Hypothalamus (tissue), 51 donors: ENCODE measurements around the gene CSF2RB.
"Not testable (repeated sequence)": the region's sequence is repeated elsewhere in the genome, so short reads cannot be mapped to it uniquely, and the experiment has no call there.

ENCODE experiments used
- DNase-seq, 51 donors: peaks; one replicate each; lab custom pipeline; 2025; lab: John Stamatoyannopoulos, UW

CSF2RB gene

DNA sequence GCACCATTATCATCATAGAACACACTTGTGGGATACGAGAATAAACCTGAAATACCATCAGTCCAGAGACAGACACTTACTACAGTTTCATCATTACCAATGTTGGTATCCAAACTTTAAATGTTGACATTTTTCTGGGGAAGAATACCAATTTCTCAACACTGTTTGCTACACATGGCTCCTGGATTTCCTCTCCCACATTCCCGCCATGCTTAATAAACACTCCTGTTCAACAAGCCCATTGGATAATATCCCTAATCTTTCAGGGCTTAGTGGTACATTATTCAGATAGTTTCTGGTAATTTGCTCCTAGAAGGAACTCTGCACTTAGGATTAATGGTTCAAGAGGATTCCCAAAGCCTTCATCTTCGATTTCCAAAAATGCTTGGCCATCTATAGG lies 48.2 kb downstream of the CSF2RB start:
- no peak for DNase-seq

DNA sequence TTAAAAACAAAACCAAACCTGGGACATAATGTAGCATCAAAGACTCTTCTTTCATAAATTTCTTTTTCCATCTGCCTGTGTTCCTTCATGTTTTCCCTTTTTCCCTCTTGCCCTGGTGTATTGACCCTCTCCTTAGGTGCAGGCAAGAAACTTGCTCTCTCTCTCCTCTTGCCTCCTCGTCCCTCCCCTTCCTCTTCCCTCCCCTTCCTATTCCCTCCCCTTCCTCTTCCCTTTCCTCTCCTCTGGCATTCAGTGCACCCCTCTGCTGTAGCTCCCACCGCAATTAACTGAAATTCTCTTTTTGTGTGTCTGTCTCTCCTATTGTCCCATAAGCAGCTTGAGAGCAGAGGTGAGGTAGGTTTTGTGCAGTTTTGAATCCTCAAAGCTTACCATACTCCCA lies 49.9 kb downstream of the CSF2RB start:
- no peak for DNase-seq

DNA sequence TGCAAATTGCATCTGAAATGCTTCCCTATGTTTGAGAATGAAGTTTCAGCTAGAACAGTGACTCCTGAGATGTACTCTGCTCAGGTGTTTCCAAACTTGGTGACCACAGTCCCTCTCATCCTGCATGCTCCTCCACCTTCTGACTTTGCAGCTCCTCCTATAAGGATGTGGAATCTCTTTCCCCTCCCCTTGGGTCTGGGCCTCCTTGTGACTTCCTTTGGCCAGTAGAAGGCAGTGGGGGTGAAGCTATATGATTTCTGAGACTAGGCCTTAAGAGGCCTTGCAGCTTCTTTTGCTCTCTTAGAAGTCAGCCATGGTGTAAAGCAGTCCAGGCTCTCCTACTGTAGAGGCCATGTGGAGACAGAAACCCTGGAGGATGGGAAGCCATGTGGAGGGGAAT lies 50.7 kb downstream of the CSF2RB start:
- DNase-seq = no peak

DNA sequence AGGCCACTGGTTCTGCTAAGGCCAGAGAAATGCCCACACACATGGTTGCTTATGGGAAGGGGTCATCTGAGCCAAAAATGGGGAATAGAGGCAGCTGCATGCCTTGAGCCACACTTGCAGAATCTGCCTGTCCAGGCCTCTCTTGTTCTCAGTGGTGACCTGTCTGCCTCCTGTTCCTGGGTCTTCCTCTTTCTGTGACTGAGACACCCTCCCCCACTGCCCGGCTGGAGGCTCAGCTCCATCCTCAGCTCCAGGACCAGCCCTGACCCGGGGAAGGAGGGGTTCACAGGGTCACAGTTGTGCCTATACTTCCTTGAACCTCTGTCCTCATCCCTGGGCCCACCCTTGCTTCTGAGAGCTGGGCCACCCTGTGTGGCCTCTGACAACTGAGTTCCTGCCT lies 52.3 kb downstream of the CSF2RB start:
- no peak for DNase-seq

DNA sequence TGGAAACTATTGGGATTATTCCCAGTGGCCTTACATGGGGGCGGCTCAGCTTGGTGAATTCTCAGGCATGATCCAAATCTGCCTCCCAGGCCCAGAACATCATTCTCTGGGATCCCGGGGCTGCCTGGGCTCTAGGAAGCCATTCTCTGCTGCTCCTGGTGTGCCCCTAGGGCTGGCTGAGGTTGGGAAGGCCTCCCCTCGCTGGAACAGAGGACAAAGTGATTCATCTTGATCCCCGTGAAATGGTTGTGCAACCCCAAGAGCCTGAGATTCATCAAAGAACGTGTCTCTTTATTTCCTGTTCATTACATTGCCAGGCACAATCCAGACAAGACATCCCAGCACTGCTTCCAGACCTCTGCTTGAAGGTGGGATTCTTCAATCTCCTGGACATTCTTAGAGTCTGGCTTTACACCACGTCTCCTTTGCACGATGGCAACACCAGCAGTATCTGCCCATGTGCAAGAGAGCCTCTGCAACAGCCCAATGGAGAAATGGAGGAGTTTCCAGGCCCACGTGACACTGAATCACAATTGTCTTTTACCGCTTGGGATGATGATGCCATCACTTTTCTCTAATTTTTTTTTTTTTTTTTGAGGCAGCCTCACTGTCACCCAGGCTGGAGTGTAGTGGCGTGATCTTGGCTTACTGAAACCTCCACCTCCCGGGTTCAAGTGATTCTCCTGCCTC lies 53.6 kb downstream of the CSF2RB start:
- no peak for DNase-seq

DNA sequence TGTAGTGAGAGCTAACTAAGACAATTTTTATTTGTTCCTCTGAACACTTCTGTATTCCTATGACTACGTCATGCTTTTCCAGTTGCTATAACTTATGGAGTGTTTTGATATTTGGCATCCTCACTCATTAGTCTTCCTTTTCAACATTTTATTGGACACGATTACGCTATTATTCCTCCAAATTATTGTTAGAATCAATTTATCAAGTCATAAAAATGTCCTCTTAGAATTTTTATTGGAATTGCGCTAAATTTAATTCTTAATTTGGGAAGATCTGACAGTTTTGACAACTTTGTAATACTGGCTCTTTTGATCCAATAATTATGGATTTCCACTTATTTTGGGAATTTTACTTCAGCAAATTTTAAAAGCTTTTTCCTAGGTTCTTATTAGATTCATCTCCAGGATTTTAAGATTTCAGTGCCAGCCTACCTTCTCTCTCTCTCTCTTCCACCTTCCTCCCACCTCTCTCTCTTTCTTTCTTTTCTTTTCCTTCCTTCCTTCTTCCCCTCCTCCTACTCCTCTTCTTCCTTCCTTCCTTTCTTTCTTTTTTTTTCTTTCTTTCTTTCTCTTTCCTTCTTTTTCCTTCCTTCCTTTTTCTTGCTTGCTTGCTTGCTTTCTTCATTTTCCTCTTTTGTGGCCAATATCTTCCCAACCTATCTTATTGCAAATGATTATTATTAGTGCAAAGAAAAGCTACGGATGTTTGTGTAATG lies 55.0 kb downstream of the CSF2RB start:
- DNase-seq = no peak

DNA sequence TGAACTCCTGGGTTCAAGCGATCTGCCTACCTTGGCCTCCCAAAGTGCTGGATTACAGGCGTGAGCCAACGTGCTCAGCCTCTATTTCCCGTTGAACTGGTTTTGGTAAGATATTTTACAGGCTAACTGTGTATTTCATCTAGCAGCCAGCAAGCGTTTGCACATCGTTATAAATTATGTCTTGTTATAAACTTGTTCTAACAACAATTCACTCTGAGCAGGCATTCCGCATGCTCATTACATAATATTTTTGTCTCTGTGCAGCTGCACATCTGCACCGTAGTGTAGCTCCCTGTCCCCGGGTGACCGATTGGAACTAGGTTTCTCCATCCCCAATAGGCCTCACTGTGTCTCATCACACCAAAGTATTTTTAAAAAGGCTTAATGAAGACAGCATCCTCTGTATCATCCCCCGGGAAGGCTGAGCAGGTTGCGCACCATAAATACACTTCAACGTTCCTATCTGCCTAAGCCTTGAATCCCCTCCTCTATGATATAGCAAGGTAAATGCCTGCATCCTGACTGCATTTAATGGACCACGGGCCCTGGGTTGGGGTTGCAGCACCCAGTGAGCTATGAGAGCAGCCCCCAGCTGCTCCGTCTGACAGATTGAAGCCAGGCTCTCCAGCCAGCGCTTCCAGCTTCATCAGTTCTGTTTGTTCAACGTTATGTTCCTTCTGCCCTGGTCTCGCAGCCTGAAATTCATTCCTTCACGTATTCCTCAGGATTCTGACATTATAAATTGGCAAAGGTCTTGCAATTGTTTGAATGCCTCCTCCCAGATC lies 58.1 kb downstream of the CSF2RB start:
- DNase-seq = no peak

DNA sequence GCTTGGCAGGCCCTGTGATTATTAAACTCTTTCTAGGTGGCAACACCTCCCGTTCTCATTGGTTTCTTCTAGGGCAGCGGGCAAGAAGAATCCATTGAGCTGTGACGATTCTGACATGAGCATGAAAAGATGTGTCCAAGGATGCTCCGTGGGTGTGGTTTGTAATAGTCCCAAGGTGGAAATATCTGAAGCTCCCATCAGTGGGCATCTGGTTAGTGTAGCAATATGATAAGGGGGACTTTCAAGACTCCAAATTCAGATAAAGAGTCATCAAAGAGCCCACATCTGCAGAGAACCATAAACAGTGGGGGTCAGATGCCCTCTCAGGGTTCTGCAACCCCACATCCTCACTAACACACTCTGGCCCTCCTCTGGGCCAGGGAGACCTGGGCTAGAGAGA lies 63.2 kb downstream of the CSF2RB start:
- no peak for DNase-seq

DNA sequence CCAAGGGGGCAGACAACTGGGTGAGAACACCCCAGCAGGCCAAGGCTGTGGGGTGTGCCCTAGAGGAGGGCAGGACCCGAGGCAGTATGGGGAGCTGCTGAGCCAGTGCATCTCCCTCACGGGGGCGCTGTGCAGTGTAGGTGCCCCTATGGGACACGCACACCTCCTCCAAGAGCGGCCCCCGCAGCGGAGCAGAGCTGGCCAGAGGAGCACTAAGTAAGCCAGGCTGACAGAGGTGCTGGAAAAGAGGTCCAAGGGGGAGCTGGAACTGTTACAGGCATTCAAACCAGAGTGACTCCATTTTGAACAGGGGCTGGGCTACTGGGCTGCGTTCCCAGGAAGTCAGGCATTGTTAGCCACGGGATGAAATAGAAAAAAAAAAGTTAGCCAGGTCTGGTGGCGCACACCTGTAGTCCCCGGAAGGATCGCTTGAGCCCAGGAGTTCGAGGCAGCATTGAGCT lies 64.0 kb downstream of the CSF2RB start:
- peak in 22 of 51 donors; percentile 2 to 54 (median 16) for DNase-seq

DNA sequence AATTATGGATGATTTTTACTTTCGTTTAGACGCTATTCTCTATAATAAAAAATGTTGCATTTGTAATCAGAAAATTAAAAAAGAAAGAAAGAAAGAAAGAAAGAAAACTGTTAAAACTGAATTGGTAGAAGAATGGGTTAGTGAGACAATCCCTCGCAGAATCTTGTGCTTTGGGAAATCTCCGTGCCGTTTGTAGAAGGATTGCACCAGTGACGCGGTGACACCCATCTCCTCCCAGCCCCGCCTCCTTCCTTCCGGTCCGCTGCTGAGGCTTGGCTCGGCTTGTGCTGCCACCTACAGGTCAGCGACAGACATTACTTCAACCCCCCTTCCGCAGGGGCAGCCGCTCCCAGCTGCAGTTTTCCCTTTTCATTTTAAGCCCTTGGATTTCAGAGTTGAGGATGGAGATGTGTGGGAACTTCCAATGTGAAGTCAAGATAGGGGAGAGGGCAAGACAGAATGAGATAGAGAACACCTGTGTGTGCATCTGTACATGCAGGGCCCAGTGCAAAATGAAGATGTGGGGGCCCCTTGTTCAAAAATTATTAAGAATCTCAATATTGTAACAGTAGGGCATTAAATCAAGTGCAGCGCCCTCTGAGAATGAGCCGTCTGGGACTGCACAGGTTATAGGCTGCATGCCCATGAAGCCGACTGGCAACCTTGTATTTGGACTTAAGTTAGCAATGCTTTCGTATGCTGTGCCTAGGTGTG lies 64.7 kb downstream of the CSF2RB start:
- DNase-seq = peak in 49 of 51 donors; percentile 12 to 90 (median 74)

DNA sequence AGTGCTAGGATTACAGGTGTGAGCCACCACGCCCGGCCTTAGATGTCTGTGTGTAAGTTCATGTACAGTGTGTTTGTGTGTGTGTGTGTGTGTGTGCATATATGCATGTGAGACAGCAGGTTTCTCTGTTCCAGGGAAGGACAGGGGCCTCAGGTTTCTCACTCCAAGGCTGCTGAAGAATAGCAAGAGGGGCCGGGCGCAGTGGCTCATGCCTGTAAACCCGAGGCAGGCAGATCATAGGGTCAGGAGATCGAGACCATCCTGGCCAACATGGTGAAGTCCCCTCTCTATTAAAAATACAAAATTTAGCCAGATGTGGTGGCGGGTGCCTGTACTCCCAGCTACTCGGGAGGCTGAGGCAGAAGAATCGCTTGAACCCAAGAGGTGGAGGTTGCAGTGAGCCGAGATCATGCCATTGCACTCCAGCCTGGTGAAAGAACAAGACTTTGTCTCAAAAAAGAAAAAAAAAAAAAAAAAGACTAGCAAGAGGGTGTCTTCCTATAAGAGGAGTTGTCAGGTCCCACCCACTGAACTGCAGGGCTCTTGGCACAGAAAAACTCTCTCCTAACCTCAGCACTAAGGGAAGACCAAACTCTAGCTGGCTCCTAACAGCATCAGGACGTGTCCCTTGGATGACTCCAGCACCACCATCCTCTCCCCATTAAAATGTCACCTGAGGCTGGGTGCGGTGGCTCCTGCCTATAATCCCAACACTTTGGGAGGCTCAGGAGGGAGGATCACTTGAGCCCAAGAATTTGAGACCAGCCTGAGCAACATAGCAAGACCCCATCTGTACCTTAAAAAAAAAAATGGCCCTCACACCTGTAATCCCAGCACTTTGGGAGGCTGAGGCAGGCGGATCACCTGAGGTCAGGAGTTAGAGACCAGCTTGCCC lies 65.8 kb downstream of the CSF2RB start:
- no peak for DNase-seq

DNA sequence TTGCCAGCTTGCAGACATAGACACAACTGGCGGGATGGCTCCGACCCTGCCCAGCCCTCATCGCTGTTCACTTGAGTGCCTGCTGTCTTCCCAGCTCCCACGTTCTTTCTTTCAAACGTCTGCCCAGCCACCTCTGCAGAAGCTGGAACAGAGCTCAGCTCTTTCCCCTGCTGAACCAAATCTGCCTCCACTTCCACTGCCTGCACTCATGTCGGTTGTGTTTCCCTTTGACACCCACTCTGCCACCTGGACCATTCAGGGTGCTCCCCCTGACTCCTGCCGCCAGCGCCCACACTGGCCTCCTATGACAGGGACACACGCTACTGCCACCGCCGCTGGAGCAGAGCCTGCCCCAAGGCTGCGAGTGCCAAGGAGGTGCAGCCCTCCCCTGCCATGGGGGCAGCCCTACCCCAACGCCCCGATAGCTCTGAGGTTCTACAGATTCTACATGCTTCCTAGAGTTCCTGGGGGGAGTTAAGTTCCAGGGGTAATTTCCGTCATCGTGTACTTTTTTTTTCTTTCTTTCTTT lies 67.9 kb downstream of the CSF2RB start:
- no peak for DNase-seq

DNA sequence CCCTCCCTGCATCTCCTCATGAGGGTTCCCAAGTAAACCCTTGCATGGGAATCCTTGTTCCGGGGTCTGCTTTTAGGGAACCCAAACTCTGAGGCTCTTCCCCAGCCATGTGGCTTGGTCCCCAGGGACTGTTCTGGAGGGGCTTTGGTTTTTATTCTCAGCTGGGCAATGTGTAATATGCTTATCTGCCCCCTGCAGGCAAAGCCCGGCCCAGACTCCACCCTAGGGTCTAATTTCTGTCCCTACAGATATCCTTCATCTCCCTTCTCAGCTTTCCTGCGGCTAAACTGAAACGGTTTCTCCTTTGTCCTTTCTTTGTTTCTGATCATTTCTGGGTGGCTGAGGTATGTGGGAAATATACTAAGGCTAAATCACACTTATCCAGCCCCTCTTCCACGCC lies 68.7 kb downstream of the CSF2RB start:
- no peak for DNase-seq

DNA sequence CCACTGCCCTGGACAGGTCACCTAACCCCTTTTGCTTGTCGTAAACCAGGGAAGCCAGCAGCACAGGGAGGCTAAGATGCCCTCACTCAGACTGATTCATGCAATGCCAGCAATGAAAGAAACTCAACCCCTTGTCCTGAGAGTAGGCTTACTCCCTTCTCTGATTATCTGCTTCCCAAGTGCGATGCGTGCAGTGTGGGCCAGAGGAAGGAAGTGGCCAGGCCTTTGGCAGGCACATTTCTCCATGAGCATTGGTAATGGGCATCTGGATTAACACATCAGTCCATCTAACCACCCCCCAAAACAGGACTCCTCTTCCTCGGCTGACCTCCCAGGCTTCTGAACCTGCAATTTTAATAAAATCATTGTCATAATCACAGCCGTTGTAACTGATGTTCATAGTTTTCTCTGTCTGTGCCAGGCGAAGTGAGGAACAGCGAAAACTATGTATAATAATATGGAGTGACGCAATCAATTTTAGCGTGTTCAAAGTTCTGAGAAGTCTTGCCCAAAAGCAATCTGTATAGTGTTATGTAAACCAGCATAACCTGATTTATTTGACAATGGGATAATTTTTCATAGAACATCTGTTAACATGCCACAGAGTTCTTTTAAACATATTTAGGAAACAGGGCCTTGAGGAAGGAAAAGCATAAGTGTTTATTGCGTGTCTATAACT lies 71.9 kb downstream of the CSF2RB start:
- no peak for DNase-seq

DNA sequence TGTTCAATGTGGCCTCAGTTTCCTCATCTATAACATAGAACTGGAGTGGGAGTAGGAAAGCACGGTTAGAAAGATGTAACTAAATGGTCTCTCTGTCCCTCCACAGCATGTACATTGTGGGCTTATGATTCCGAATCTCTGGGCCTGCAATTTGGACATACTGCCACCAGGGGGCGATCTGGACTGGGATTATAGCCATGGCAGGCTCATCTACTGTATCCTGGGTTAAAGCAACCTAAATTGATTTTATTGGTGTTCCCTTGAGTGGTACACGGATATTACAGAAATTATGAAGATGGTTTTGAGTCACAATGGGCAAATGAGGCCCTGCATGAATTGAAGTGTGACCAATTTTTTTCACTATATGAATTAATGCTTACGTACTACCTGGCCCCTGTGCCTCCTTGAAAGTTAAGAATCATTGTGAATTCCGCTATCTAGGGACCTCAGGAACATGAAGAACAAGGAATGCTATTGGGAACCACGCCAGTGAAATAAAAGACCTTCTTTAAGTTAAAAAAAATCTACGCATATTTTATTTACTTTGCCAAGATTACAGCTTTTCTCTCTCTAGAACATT lies 72.9 kb downstream of the CSF2RB start:
- DNase-seq = no peak

DNA sequence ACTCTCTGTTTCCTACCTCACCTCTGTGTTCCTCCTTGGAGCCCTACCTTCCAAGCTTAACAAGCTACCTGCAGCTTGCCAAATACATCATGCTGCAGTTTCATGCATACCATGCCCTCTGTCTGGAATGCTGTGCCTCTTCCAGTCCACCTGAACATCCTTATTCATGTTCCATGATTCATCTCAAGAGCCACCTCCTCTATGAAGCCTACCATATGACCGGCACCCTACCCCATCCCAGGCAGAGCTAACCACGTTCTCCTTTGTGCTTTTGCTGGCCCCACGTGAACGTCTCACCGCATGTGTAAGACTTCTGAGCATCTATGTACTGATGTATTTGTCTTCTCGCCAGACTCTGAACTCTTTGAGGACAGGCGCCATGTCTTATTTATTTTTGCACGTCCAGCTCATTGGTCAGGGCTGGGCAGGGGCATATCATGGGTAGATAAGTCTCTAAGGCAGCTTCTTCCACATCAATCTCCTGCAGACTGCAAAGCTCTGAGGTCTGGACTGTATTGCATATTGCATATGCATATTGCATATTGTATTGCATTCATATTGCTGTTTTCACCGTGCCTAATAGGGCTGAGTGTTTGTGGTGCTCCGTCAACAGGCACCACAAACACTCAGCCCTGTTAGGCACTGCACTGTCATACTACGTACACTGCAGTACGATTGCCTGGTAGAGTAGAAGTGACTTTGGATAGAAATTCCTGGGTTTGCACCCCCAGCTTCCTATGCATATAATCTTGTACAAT lies 74.8 kb downstream of the CSF2RB start:
- DNase-seq = no peak

DNA sequence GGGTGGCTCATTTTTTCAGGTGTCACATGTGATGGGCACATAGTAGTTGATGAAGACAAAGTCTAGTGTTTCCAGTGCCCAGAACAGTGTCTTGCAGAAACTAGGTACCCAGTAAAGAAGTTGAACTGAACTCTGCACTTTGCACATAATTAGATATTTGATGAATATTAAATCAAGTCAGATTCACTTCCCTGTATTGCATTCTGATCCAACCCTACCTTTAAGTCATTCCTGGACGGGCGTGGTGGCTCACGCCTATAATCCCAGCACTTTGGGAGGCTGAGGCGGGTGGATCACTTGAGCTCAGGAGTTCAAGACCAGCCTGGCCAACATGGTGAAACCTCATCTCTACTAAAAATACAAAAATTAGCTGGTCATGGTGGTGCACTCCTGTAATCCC lies 75.6 kb downstream of the CSF2RB start:
- not testable (repeated sequence) for DNase-seq
